ENCODE results near the gene SFXN4. TPM values are rescaled to one million over a fixed set of nuclear protein-coding genes. Genes with fewer than 3 reads are reported as not detected.

The SFXN4 gene
- total and polyA plus RNA-seq, 2 of the 4 experiments (the other 2 are of a cell fraction) = 12.0 to 12.5 TPM

- peak overlapping the region; percentile 95 for H4K5ac ChIP-seq (ENCODE audit: low read depth, low read length)
- H3K56ac ChIP-seq (ENCODE audit: extremely low read depth, insufficient read depth, low read length) = peak overlapping the region; percentile 97
- intact Hi-C loops (cut with micrococcal nuclease) = loop anchor here (1.0 kb wide), 1 partner anchor 98 kb away; the partner anchor contains the start of gene EIF3A
- H3K9me3 ChIP-seq (ENCODE audit: control insufficient read depth, insufficient read depth, low read length) = no peaks in the 10 kb centered on the region
- ATAC-seq (ENCODE audit: low read depth) = peak; percentile 1
- H3K27ac ChIP-seq (ENCODE audit: insufficient read depth, low read length) = peak overlapping the region; percentile 99
- H3K4me1 ChIP-seq (ENCODE audit: control insufficient read depth, insufficient read depth, low read length) = peaks cover 3% of the 10 kb centered on the region
- peak overlapping the region; percentile 99 for H3K9ac ChIP-seq (ENCODE audit: low read depth, low read length)
- in situ Hi-C loops (cut with MboI; ENCODE audit: low sequenced_read_pairs) = loop anchor here (25.0 kb wide), 2 partner anchors 441 to 684 kb away; partner anchors contain the start of gene MCMBP
- H3K36me3 ChIP-seq (ENCODE audit: control insufficient read depth, insufficient read depth, low read length) = peaks cover 12% of the 10 kb centered on the region
- CTCF ChIA-PET = no interaction called here
- peak overlapping the region; percentile 90 for H3K4me3 ChIP-seq (ENCODE audit: insufficient read depth, low read depth, low read length)
- H4K20me1 ChIP-seq (ENCODE audit: insufficient read depth, low read length) = no peaks in the 10 kb centered on the region
- no peak overlapping the region for H2BK20ac ChIP-seq (ENCODE audit: low read depth, low read length)
- H3K79me1 ChIP-seq (ENCODE audit: low read depth in 1 of 2, low read length in 2 of 2) = peaks cover 32 to 45% of the 10 kb centered on the region in 2 experiments
- H3K27me3 ChIP-seq (ENCODE audit: control insufficient read depth, insufficient read depth, low read length) = no peaks in the 10 kb centered on the region
- POLR2A ChIA-PET (ENCODE audit: unreplicated experiment) = no interaction called here
- peak overlapping the region; percentile 95 for H2AK9ac ChIP-seq (replicated peaks; ENCODE audit: low read depth, low read length, poor library complexity)
- H2BK15ac ChIP-seq (ENCODE audit: low read depth, low read length) = no peak overlapping the region; the same call in 1 of the 3 replicates
- peaks cover 10% of the 10 kb centered on the region for H3K9me1 ChIP-seq (ENCODE audit: insufficient read depth, low read length)
- dilution Hi-C loops (cut with HindIII; ENCODE audit: low sequenced_read_pairs, unreplicated experiment) = no loop called here
- no peak for DNase-seq
- BruUV-seq (replicated peaks) = no TSS peak
- peak overlapping the region; percentile 91 for H3K18ac ChIP-seq (ENCODE audit: low read depth, low read length)
- peak overlapping the region; percentile 98 for H2BK5ac ChIP-seq (ENCODE audit: low read depth, low read length, poor library complexity, severe bottlenecking)
- H3K23ac ChIP-seq (ENCODE audit: low read depth, low read length) = peak overlapping the region; percentile 87
- H4K8ac ChIP-seq (ENCODE audit: low read depth in 2 of 2, low read length in 2 of 2) = peak overlapping the region; percentile 88 to 99
- no peak overlapping the region; the same call in 1 of the 2 replicates for H2BK120ac ChIP-seq (ENCODE audit: low read depth, low read length)
- H2AFZ ChIP-seq (replicated peaks; ENCODE audit: low read length, poor library complexity) = peak overlapping the region; percentile 94
- WGBS, 2 experiments (ENCODE audit: extremely low coverage in 2 of 2, insufficient read length in 1 of 2) = 15% methylated on average over 12 of the region's 21 CpGs; no CpG with 5 or more reads in 1 of the 2 experiments
- H3K4ac ChIP-seq (ENCODE audit: low read depth, low read length) = peak overlapping the region; percentile 98
- H3K4me2 ChIP-seq (ENCODE audit: low read depth, low read length) = peak overlapping the region; percentile 96
- H2AK5ac ChIP-seq (ENCODE audit: low read depth, low read length) = peak overlapping the region; percentile 99
- H3K14ac ChIP-seq (replicated peaks; ENCODE audit: low read depth, low read length) = peak overlapping the region; percentile 100
- H4K91ac ChIP-seq (ENCODE audit: insufficient read depth, low read depth, low read length) = peak overlapping the region; percentile 91
- TF ChIP-seq FOS (IDR thresholded peaks at IDR 0.05; ENCODE audit: low read depth, low read length) (no peak), POLR2A (IDR thresholded peaks at IDR 0.05; ENCODE audit: low read depth, low read length) (no peak), CEBPB (IDR thresholded peaks at IDR 0.05; ENCODE audit: low read depth, low read length) (no peak), NFE2L2 (IDR thresholded peaks at IDR 0.05; ENCODE audit: low read depth, low read length) (no peak), MAFK (IDR thresholded peaks at IDR 0.05; ENCODE audit: low read depth, low read length) (no peak), SMC3 (IDR thresholded peaks at IDR 0.05; ENCODE audit: low read depth, low read length) (no peak), MAZ (IDR thresholded peaks at IDR 0.05; ENCODE audit: borderline replicate concordance, low read depth, low read length) (no peak), RCOR1 (IDR thresholded peaks at IDR 0.05; ENCODE audit: insufficient replicate concordance, low read length) (no peak), BHLHE40 (IDR thresholded peaks at IDR 0.05; ENCODE audit: low read depth, low read length) (no peak), CHD1 (IDR thresholded peaks at IDR 0.05; ENCODE audit: low read depth, low read length) (no peak), RFX5 (IDR thresholded peaks at IDR 0.05; ENCODE audit: low read depth, low read length) (no peak), RAD21 (IDR thresholded peaks at IDR 0.05; ENCODE audit: low read length) (no peak), CTCF (conservative IDR thresholded peaks at IDR 0.05; ENCODE audit: low read depth, low read length) (no peak), MXI1 (IDR thresholded peaks at IDR 0.05; ENCODE audit: borderline replicate concordance, low read depth, low read length) (no peak)
- TF ChIP-seq, protein P1, sequence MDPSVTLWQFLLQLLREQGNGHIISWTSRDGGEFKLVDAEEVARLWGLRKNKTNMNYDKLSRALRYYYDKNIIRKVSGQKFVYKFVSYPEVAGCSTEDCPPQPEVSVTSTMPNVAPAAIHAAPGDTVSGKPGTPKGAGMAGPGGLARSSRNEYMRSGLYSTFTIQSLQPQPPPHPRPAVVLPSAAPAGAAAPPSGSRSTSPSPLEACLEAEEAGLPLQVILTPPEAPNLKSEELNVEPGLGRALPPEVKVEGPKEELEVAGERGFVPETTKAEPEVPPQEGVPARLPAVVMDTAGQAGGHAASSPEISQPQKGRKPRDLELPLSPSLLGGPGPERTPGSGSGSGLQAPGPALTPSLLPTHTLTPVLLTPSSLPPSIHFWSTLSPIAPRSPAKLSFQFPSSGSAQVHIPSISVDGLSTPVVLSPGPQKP (IDR thresholded peaks at IDR 0.05; ENCODE audit: borderline replicate concordance, low read depth, low read length) = no peak
Measured at GRCh38 chr10:119177708-119178371, 12.3 kb upstream of the SFXN4 start.

All from IMR-90 (cell line).